Duodenal mucosa (tissue), 2 donors: Measurements from ENCODE around the gene EIF4G3.

Source experiments
- H3K27ac ChIP-seq: one replicate; pipeline ENCODE4 v1.7.0; 2013; ENCODE audit warnings: low read depth, low read length
- H3K27me3 ChIP-seq, 2 donors: one replicate each; pipeline ENCODE4 v1.7.0; 2013; ENCODE audit warnings: low read length in 2 of 2, control low read depth in 1 of 2; ENCODE audit not compliant: insufficient read depth in 2 of 2, control insufficient read depth in 1 of 2
- H3K36me3 ChIP-seq, 2 donors: one replicate each; pipeline ENCODE4 v1.7.0; 2013; ENCODE audit warnings: low read length in 2 of 2, control low read depth in 1 of 2; ENCODE audit not compliant: insufficient read depth in 2 of 2, control insufficient read depth in 1 of 2
- H3K4me1 ChIP-seq, 2 donors: one replicate each; pipeline ENCODE4 v1.7.0; 2013; ENCODE audit warnings: low read length in 2 of 2, control low read depth in 1 of 2; ENCODE audit not compliant: insufficient read depth in 2 of 2, control insufficient read depth in 1 of 2
- H3K4me3 ChIP-seq, 2 donors: one replicate each; pipeline ENCODE4 v1.7.0; 2013; ENCODE audit warnings: low read length in 2 of 2, low read depth in 1 of 2
- H3K9ac ChIP-seq, 2 donors: one replicate each; pipeline ENCODE4 v1.7.0; 2013; ENCODE audit warnings: low read length in 2 of 2, low read depth in 1 of 2
- H3K9me3 ChIP-seq, 2 donors: one replicate each; pipeline ENCODE4 v1.7.0; 2013; ENCODE audit warnings: low read length in 2 of 2, control low read depth in 1 of 2; ENCODE audit not compliant: control insufficient read depth in 1 of 2

The EIF4G3 gene

GRCh38 chr1:20830378-20830777, 346.3 kb downstream of the EIF4G3 start:
- H3K27ac ChIP-seq, result no peak overlapping the region
- peaks cover 4 to 13% of the 10 kb centered on the region in 2 donors for H3K36me3 ChIP-seq
- H3K9me3 ChIP-seq, result no peaks in the 10 kb centered on the region
- no peak overlapping the region for H3K9ac ChIP-seq
- no peaks in the 10 kb centered on the region for H3K4me1 ChIP-seq
- no peak overlapping the region for H3K4me3 ChIP-seq
- H3K27me3 ChIP-seq, result no peaks in the 10 kb centered on the region

GRCh38 chr1:20829946-20830345, 346.8 kb downstream of the EIF4G3 start:
- no peaks in the 10 kb centered on the region for H3K9me3 ChIP-seq
- no peak overlapping the region for H3K27ac ChIP-seq
- no peaks in the 10 kb centered on the region for H3K27me3 ChIP-seq
- no peaks in the 10 kb centered on the region for H3K4me1 ChIP-seq
- no peak overlapping the region for H3K9ac ChIP-seq
- peaks cover 4 to 17% of the 10 kb centered on the region in 2 donors for H3K36me3 ChIP-seq
- H3K4me3 ChIP-seq, result no peak overlapping the region

GRCh38 chr1:20829531-20829930, 347.2 kb downstream of the EIF4G3 start:
- no peaks in the 10 kb centered on the region for H3K4me1 ChIP-seq
- peaks cover 4 to 21% of the 10 kb centered on the region in 2 donors for H3K36me3 ChIP-seq
- H3K27me3 ChIP-seq, result no peaks in the 10 kb centered on the region
- H3K9ac ChIP-seq, result no peak overlapping the region
- no peaks in the 10 kb centered on the region for H3K9me3 ChIP-seq
- no peak overlapping the region for H3K4me3 ChIP-seq
- no peak overlapping the region for H3K27ac ChIP-seq

- peaks cover 9 to 41% of the 10 kb centered on the region in 2 donors for H3K36me3 ChIP-seq
- no peak overlapping the region for H3K9ac ChIP-seq
- H3K27ac ChIP-seq, result no peak overlapping the region
- H3K4me3 ChIP-seq, result no peak overlapping the region
- H3K4me1 ChIP-seq, result no peaks in the 10 kb centered on the region
- no peaks in the 10 kb centered on the region for H3K9me3 ChIP-seq
- H3K27me3 ChIP-seq, result no peaks in the 10 kb centered on the region
Measured at GRCh38 chr1:20823845-20824244, 352.9 kb downstream of the EIF4G3 start.

GRCh38 chr1:20821466-20821865, 355.2 kb downstream of the EIF4G3 start:
- no peaks in the 10 kb centered on the region for H3K4me1 ChIP-seq
- H3K9me3 ChIP-seq, result no peaks in the 10 kb centered on the region
- H3K27me3 ChIP-seq, result no peaks in the 10 kb centered on the region
- no peak overlapping the region for H3K4me3 ChIP-seq
- peaks cover 10 to 40% of the 10 kb centered on the region in 2 donors for H3K36me3 ChIP-seq
- H3K9ac ChIP-seq, result no peak overlapping the region
- H3K27ac ChIP-seq, result no peak overlapping the region

GRCh38 chr1:20819818-20820217, 356.9 kb downstream of the EIF4G3 start:
- Histone ChIP-seq H3K27me3 (no peaks in the 10 kb centered on the region), H3K36me3 (peaks cover 10 to 32% of the 10 kb centered on the region in 2 donors), H3K9me3 (no peaks in the 10 kb centered on the region), H3K4me1 (no peaks in the 10 kb centered on the region), H3K27ac (no peak overlapping the region), H3K4me3 (no peak overlapping the region), H3K9ac (no peak overlapping the region)

GRCh38 chr1:20814534-20814871, 362.2 kb downstream of the EIF4G3 start:
- Histone ChIP-seq H3K27me3 (no peaks in the 10 kb centered on the region), H3K36me3 (peaks cover 17 to 21% of the 10 kb centered on the region in 2 donors), H3K4me3 (no peak overlapping the region), H3K4me1 (no peaks in the 10 kb centered on the region), H3K9ac (no peak overlapping the region), H3K27ac (no peak overlapping the region), H3K9me3 (no peaks in the 10 kb centered on the region)

- H3K27ac ChIP-seq, result no peak overlapping the region
- no peak overlapping the region for H3K4me3 ChIP-seq
- H3K27me3 ChIP-seq, result no peaks in the 10 kb centered on the region
- H3K9ac ChIP-seq, result no peak overlapping the region
- H3K9me3 ChIP-seq, result no peaks in the 10 kb centered on the region
- H3K4me1 ChIP-seq, result no peaks in the 10 kb centered on the region
- peaks cover 17 to 19% of the 10 kb centered on the region in 2 donors for H3K36me3 ChIP-seq
Measured at GRCh38 chr1:20811916-20812315, 364.8 kb downstream of the EIF4G3 start.

GRCh38 chr1:20793236-20793635, 383.5 kb downstream of the EIF4G3 start:
- Histone ChIP-seq H3K36me3 (no peaks in the 10 kb centered on the region), H3K27me3 (no peaks in the 10 kb centered on the region), H3K4me1 (no peaks in the 10 kb centered on the region), H3K27ac (no peak overlapping the region), H3K9me3 (no peaks in the 10 kb centered on the region), H3K4me3 (no peak overlapping the region), H3K9ac (no peak overlapping the region)

- Histone ChIP-seq H3K27me3 (no peaks in the 10 kb centered on the region), H3K27ac (no peak overlapping the region), H3K4me3 (no peak overlapping the region), H3K4me1 (peaks cover 0 to 5% of the 10 kb centered on the region in 2 donors), H3K36me3 (no peaks in the 10 kb centered on the region), H3K9ac (no peak overlapping the region), H3K9me3 (no peaks in the 10 kb centered on the region)
Measured at GRCh38 chr1:20792196-20792595, 384.5 kb downstream of the EIF4G3 start.

GRCh38 chr1:20790785-20791184, 385.9 kb downstream of the EIF4G3 start:
- Histone ChIP-seq H3K9ac (no peak overlapping the region), H3K4me3 (no peak overlapping the region), H3K4me1 (peaks cover 0 to 5% of the 10 kb centered on the region in 2 donors), H3K9me3 (no peaks in the 10 kb centered on the region), H3K27me3 (no peaks in the 10 kb centered on the region), H3K36me3 (no peaks in the 10 kb centered on the region), H3K27ac (no peak overlapping the region)
